Uterus (tissue), 2 donors: ENCODE data around the gene WSCD2.

Source experiments
- CTCF ChIP-seq, 4 experiments: fragments of 200-600 bp in 2 of 4; fragments of 450-650 bp in 2 of 4; sonication (generic) in 2 of 4; IDR thresholded peaks; one replicate each; pipeline ENCODE4 v1.5.1; 2016 to 2019; ENCODE audit warnings: antibody characterized with exemption in 4 of 4, mild to moderate bottlenecking in 2 of 4, moderate library complexity in 1 of 4
- POLR2A ChIP-seq, 2 donors: fragments of 450-650 bp; IDR thresholded peaks; one replicate each; pipeline ENCODE4 v1.6.1; 2016; ENCODE audit warnings: antibody characterized with exemption in 2 of 2, mild to moderate bottlenecking in 1 of 2, moderate library complexity in 1 of 2

- no peak for TF ChIP-seq POLR2A (IDR thresholded peaks at IDR 0.05)
- TF ChIP-seq CTCF (IDR thresholded peaks at IDR 0.05), result no peak
Measured at GRCh38 chr12:108172033-108172432, 42.9 kb downstream of the WSCD2 start.
